Adrenal gland (tissue), 5 donors: ENCODE measurements around the gene ACTN1.

Source experiments
- POLR2A ChIP-seq, 2 donors: fragments of 450-650 bp; IDR thresholded peaks; one replicate each; pipeline ENCODE4 v1.6.1; 2017; ENCODE audit warnings: antibody characterized with exemption in 2 of 2, mild to moderate bottlenecking in 2 of 2, moderate library complexity in 1 of 2
- TF ChIP-seq, protein P1 (sequence below), 6 experiments: fragments of 450-650 bp in 4 of 6; fragments of 200-600 bp in 2 of 6; sonication (generic) in 1 of 6; IDR thresholded peaks; 1 replicate in 5 of 6; 2 replicates in 1 of 6; pipeline versions ENCODE4 v1.5.1 to v1.8.0; 2016 to 2021; ENCODE audit warnings: antibody characterized with exemption in 6 of 6, mild to moderate bottlenecking in 2 of 6, moderate library complexity in 1 of 6
- donor health status: DM: no; HTN: no; CAD: no.

DNA sequence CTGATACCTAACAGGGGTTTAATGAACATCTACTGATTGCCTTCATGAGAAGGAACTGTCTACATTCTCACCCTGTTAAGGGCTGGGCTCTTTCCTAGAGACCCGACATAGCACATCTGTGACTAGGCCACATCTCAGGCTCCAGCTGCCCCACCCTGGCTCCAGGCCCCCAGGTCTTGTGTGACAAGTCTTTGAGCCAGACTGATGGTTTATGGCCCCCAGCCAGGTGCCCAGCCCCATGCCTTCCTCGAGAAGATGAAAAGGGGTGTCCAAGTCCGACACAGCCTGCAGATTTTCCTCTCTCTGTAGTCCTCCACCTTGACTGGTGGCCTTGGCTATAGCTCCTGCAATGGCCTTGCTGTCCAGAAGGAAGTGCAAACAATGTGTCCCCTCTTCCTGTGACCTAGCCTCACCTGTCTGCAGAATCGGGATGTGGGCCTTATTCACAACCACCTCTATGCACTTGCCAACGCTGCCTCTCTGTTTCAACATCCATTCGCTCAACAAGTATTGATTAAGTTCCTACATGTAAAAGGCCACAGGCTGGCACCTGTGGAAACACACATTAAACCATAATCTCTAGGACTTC, 4.2 kb downstream of the ACTN1 start:
- TF ChIP-seq, protein P1, sequence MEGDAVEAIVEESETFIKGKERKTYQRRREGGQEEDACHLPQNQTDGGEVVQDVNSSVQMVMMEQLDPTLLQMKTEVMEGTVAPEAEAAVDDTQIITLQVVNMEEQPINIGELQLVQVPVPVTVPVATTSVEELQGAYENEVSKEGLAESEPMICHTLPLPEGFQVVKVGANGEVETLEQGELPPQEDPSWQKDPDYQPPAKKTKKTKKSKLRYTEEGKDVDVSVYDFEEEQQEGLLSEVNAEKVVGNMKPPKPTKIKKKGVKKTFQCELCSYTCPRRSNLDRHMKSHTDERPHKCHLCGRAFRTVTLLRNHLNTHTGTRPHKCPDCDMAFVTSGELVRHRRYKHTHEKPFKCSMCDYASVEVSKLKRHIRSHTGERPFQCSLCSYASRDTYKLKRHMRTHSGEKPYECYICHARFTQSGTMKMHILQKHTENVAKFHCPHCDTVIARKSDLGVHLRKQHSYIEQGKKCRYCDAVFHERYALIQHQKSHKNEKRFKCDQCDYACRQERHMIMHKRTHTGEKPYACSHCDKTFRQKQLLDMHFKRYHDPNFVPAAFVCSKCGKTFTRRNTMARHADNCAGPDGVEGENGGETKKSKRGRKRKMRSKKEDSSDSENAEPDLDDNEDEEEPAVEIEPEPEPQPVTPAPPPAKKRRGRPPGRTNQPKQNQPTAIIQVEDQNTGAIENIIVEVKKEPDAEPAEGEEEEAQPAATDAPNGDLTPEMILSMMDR (IDR thresholded peaks at IDR 0.05), result no peak
- TF ChIP-seq POLR2A (IDR thresholded peaks at IDR 0.05), result no peak
